GM15510 (cell line): ENCODE measurements around the gene POMT1.

Source experiments
- POLR2A ChIP-seq: IDR thresholded peaks from 3 replicates; pipeline ENCODE4 v1.6.1; 2011; ENCODE audit warnings: borderline replicate concordance; ENCODE audit not compliant: insufficient read length; ENCODE audit errors: extremely low read depth

The POMT1 gene

DNA sequence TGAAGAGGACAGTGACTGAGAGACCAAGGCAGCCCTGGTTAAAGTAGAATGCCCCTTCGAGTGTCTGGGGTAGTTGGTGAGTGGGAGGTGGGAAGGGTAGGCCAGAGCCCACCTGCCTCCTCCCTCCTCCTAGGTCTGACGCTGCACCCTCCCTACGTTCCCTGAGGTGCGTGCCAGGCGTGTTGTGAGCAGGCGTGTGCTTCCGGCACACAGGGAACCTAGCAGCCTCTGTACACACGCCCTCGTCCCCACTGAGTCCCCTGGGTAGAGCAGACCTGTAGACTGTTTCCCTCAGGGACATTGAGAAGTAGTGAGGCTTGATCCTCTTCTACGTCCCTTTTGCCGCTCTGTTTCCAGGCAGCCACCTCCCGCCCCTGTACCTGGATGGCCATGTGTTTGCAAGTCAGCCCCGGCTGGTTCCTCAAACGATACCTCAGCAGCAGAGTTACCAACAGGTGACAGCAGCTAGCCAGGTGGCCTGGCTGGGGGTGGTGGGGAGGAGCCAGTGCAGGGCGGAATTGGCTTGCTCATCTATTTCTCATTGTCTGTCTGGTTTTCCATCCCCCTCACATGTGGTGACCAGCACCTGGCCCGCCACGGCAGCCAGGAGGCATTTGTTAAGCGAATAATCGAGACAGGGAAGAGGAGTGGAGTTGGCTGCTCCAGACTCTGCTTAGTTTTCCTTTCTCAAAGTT lies 16.8 kb upstream of the POMT1 start:
- TF ChIP-seq POLR2A = no peak

DNA sequence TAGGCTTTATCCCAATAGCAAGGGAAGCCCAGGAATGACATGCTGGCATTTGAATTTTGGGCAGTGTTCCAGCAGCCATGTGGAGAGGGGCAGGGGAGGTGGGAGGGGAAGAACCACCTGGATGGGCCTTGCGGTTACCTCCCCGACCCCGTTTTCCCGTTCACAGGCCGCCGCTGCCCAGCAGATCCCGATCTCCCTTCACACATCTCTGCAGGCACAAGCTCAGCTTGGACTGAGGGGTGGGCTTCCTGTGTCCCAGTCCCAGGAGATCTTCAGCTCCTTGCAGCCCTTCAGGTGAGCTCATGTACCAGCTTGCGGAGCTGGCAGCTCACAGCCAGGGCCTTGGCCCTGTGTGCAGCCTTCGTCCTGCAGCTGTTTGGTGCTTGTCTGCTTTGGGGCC lies 15.7 kb upstream of the POMT1 start:
- TF ChIP-seq POLR2A = no peak

DNA sequence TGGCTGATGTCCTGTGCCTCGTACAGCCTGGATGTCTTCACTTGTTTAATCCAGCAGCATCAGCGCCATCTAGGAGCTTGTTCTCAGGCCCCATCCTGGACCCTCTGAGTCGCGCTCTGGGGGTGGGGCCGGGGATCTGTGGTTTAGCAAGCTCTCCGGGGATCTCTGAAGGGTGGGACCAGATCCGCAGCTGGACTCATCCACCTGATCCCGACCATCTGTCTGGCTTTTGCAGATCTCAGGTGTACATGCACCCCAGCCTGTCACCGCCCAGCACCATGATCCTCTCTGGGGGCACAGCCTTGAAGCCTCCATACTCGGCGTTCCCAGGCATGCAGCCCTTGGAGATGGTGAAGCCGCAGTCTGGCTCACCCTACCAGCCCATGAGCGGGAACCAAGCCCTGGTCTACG lies 15.1 kb upstream of the POMT1 start:
- no peak for TF ChIP-seq POLR2A

DNA sequence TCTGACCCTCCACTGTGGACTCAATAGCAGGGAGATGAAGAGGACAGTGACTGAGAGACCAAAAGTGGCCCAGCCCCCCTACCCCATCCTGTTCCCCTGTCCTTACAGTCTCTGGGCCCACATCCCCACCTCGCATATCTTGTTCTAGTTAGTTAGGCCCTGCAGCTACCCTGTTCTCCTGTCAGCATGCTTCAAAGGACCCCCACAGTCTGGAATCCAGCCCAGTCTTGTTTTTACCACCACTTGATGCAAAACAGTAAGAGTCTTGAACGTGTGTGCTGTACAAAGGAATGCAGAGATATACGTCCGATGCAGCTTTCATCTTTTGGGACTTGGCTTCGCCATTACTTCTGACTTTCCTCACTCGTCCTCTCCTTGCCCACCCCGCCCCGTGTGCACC lies 12.2 kb upstream of the POMT1 start:
- no peak for TF ChIP-seq POLR2A

DNA sequence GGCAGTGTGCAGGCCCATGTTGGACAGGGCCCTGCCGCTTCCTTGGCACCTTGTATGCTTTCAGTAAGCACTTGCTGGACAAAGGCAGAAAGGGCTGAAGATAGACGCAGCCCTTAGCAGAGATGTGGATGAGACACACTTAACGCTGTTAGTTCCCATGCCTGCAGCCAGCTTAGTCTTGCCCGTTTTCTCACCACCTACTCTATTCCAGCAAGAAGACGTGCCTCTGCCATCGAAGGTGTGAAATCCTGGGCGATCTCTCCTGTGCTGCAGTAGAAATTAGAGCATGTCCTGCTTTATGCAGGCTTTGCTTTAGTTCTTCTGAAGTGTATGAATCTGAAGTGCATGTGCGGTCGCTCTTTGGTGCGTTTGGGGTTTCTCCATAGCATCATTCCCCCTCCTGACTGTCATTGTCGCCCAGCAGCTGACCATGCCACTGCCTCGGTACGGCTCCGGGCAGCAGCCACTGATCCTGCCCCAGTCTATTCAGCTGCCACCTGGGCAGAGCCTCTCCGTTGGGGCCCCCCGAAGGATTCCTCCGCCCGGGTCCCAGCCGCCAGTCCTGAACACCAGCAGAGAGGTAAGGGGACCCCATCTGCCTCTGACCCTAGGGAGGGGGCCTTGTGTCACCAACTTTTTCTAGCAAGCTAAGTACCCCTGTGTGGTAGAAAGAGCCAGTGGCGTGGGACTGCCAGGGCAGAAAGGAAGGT lies 11.6 kb upstream of the POMT1 start:
- no peak for TF ChIP-seq POLR2A

DNA sequence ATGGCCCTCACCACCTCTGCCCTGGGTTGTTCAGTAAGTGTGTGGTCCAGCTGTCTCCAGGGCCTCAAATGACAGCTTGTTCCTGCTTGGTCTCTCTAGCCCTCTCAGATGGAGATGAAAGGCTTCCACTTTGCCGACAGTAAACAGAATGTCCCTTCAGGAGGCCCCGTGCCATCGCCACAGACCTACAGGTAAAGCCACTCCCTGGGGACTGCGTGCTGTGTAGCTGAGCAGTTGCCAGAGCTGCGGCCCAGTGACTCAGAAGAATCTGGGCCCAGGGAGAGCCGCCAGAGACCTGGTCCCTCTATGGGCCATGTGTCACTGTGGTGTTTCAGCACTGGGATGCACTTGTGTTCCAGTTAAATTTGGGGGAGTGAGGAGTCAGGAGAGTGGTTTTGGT lies 10.6 kb upstream of the POMT1 start:
- TF ChIP-seq POLR2A = no peak

DNA sequence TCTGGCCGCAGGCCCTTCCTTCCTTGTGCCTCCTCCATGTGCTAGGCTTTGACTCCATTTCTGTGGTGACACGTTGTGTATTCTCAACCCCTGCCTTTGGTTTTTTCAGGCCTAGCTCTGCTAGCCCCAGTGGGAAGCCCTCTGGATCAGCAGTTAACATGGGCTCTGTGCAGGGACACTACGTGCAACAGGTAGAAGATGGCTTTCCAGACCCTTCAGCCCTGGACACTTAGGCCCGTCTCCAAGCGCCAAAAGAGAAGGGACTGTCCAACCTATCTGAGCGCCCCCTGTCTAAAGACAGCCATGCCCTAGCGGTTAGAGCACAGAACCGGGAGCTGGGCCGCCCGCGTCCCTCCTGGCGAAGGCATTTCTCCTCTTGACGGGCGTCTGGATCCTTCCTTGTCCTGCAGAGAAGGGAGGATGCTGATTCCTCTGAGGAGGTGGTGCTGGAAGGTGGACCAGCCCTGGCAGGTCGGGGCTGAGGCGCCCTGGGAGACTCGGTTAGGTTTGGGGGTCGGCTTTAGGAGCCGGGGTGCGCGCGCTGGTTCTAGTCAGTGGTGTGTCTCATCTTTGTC lies 8.3 kb upstream of the POMT1 start:
- no peak for TF ChIP-seq POLR2A

DNA sequence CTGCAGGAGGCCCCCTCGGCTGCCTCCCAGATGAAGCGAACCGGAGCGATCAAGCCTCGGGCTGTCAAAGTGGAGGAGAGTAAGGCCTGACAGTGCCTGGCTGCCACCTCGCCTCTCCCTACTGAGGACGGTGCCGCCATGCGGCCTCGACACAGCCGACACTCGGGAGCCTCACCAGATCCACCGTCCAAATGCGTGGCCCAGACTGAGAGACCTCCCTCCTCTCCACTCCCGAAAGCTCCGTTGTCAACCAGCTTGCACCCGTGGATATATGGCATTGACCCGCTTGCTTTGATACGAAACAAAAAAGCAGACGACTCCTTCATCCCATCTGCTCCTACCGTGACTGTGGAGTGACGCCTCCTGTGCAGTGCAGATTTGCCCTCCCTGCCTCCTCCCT lies 6.9 kb upstream of the POMT1 start:
- no peak for TF ChIP-seq POLR2A

DNA sequence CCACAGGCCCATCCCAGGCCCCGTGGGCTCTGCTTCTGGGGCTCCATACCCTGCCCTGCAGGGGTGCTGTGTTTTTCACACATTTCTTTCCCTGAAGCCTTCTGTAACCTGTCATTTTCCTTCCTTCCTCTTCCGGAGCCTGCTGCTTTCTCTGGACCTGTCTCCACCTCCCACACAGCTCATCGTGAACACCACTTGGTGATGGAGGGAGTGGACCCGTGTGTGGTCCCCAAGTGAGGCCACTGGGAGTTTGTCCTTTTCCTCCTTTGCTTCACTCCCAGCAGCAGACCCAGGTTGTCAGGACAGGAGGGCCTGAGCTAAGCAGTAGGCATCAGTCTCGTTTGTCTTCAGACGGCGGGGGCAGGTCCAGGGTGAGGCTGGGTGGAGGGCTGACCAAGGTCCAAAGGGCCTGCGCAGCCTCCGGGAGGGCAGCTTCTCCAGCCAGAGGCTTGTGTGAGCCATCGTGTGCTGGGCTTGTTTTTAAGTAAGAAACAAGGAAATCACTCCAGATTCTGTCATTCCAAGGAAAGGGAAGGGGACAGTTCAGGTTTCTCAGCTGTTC lies 5.8 kb upstream of the POMT1 start:
- TF ChIP-seq POLR2A = peak; percentile 3

DNA sequence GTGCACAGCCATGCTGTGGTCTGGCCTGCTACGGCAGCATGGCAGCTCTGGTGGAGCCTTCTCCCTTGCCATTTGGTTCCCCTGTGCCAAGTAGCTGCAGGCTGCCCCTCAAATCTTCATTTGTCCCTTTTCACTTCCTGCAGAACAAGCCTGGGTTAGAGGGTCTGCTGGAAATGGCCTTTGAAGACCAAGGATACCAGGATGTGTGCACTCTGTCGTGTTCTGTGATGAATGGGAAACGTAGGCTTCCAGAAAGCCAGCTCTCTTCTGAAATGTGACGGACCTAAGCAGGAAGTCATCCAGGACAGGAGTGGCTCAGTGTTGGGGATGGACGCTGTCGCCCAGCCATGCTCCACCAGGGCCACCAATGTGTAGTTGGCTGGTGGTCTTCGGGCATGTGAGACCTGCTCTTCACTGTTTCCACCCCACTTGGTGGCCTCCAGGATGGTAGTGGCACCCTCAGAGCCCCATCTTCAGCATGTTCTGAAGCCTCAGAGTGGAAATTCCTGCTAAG lies 3.4 kb upstream of the POMT1 start:
- peak; percentile 24 for TF ChIP-seq POLR2A

DNA sequence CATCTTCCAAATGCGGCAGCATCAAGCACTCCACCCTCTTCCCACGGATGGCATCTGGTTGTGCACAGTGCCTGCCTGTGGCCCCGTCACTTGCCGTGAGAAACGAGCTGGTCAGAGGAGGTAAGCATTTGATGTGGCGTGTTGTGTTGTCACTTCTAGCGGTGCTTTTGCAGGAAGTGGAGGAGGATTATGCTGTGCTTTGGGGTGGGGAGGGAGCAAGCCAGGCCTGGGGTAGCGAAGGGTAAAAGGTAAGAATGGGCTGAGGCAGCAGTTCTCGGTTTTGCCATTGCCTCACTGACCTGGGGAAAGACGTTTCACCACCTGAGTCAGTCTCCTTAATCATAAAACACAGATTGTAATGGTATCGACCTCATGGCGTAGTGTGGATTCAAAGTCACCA lies 2.3 kb upstream of the POMT1 start:
- no peak for TF ChIP-seq POLR2A

DNA sequence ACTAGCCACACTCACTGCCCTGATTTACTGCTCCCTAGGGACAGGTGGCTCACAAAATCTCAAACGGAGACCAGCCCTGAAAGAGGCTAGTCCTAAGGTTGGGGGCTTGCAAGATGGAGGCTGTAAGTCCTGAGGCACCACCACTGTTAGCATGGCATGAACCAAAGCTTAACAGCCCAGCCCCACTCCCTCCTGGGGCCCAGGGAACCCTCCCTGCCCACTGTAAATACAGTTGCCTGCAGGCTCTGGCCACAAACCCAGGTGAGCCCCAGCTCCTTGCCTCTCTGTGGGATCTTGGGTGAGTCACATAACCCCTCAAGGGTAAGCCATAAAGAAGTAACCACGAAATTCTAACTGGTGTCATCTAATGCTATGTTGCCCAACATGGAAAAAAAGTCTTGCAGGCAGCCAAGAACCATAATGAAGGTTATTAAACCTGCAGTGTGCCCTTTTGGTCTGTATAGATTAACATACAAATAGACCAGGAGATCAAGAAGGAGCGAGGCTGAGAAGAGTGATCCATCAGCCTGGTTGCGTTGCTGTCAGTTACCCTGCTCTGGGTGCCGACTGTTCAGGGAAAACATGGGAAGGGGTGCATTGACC lies 1.7 kb upstream of the POMT1 start:
- TF ChIP-seq POLR2A = no peak

DNA sequence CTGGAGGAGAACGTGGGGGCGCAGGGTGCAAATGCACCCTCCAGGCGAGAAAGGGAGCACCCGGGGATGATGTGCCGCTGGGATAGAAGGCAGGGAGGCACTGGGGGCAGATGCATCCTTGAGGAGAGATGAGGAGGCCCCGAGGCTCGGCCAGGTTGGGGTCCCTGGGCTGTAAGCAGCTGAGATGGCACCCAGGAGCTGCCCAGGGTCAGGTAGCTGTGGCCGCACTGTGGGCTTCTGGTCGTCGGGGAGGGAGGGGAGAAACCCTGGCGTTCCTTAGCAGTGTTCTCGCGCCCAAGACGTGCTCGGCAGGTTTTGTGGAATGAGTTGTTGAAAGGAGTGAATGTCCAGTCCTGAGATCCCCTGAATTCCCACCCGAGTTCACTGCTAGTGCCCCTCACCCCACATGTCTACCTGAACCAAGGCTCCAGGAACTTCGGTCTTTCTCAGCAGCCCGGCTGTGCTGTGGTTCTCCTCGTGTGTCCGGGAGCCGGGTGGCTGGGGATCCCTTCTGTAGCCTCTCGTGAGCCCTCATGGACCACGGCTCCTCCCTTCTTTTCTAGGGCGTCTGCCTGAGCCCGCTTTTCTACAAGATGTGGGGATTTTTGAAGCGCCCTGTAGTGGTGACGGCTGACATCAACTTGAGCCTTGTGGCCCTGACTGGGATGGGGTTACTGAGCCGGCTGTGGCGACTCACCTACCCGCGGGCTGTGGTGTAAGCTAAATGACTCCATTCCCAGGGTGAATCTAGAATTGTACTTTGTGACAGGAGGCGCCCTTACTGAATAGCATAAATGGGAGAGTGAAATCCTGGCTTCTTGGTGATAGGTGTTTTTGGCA lies 1.1 kb downstream of the POMT1 start:
- TF ChIP-seq POLR2A = no peak

DNA sequence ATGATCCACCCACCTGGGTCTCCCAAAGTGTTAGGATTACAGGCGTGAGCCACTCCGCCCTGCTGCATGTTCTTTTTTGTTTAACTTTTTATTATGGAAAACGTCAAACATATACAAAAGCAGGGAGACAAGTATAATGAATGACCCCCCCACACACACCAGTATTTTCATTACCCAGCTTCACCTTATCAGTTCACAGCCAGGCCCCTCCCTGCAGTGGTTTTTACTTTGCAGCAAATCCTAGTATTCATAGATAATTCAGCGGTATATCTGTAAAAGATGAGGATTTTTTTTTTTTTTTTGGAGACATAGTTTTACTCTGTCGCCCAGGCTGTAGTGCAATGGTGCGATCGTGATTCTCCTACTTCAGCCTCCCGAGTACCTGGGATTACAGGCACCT lies 2.3 kb downstream of the POMT1 start:
- no peak for TF ChIP-seq POLR2A
